ENCODE measurements around the gene ASNSD1. TPM values are rescaled to one million over a fixed set of nuclear protein-coding genes. Genes with fewer than 3 reads are reported as not detected.

Gene ASNSD1
- total and polyA plus RNA-seq, 2 of the 13 experiments (the other 11 are each of a cell fraction or from before 2014, with no cell fraction given), result 35.1 to 96.6 TPM

DNA sequence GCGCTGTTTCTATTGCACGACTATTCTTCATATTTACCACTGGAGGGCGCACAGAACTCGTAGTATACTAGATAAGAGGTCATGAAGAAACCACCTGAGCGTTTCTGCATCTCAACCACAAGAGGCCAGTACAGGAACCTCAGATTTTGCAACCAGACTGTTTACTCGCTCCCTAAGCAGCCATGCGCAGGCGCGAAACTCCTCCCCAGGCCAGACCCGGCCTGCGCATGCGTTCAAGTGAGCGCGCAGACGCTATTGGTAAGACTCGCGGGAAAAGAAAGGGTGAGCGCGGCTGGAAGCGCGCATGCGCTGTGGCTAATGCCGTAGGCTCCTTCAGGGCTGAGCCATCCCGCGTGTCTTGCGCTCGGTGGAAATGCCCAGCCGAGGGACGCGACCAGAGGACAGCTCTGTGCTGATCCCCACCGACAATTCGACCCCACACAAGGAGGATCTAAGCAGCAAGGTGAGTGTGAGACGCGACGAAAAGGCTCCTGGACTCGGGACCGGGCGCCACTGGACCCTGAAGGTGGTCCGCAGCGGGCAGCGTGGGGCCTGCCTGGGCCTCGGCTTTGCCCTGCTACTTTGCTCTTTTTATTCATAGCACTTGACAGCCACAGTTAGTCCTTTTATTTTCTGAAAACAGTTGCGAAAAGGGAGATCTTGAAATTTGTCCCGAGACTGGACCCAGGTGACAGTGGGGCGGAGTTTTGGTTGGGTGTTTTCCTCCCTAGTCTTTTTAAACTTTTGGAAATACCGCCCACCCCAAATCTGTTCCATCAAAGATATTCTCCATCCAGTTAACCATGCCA is at the start of gene ASNSD1 (continued):
- TF ChIP-seq TOPORS (CRISPR knock-in tag; IDR thresholded peaks at IDR 0.05), result peak; percentile 92
- no peak; the same call in 1 of the 2 replicates for TF ChIP-seq ZNF256 (CRISPR knock-in tag; conservative IDR thresholded peaks at IDR 0.05)
- peak; percentile 85 for TF ChIP-seq ZSCAN21 (CRISPR knock-in tag; IDR thresholded peaks at IDR 0.05; ENCODE audit: borderline replicate concordance)
- TF ChIP-seq, protein P1, sequence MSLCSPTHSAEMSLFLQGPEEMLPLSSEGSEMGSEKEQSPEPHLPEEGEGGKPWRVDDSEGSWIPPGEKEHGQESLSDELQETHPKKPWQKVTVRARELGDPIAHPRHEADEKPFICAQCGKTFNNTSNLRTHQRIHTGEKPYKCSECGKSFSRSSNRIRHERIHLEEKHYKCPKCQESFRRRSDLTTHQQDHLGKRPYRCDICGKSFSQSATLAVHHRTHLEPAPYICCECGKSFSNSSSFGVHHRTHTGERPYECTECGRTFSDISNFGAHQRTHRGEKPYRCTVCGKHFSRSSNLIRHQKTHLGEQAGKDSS (CRISPR knock-in tag; IDR thresholded peaks at IDR 0.05; ENCODE audit: borderline replicate concordance, low read depth), result peak; percentile 83; the same call in 1 of the 2 replicates
- TF ChIP-seq U2AF1 (optimal IDR thresholded peaks at IDR 0.05; ENCODE audit: low read depth, low read length), result peak; percentile 78
- no peak for TF ChIP-seq HNRNPUL1 (IDR thresholded peaks at IDR 0.05; ENCODE audit: low read depth, low read length)
- TF ChIP-seq ZNF276 (CRISPR knock-in tag; IDR thresholded peaks at IDR 0.05; ENCODE audit: low read depth), result peak; percentile 76; the same call in 1 of the 2 replicates
- TF ChIP-seq, protein P2, sequence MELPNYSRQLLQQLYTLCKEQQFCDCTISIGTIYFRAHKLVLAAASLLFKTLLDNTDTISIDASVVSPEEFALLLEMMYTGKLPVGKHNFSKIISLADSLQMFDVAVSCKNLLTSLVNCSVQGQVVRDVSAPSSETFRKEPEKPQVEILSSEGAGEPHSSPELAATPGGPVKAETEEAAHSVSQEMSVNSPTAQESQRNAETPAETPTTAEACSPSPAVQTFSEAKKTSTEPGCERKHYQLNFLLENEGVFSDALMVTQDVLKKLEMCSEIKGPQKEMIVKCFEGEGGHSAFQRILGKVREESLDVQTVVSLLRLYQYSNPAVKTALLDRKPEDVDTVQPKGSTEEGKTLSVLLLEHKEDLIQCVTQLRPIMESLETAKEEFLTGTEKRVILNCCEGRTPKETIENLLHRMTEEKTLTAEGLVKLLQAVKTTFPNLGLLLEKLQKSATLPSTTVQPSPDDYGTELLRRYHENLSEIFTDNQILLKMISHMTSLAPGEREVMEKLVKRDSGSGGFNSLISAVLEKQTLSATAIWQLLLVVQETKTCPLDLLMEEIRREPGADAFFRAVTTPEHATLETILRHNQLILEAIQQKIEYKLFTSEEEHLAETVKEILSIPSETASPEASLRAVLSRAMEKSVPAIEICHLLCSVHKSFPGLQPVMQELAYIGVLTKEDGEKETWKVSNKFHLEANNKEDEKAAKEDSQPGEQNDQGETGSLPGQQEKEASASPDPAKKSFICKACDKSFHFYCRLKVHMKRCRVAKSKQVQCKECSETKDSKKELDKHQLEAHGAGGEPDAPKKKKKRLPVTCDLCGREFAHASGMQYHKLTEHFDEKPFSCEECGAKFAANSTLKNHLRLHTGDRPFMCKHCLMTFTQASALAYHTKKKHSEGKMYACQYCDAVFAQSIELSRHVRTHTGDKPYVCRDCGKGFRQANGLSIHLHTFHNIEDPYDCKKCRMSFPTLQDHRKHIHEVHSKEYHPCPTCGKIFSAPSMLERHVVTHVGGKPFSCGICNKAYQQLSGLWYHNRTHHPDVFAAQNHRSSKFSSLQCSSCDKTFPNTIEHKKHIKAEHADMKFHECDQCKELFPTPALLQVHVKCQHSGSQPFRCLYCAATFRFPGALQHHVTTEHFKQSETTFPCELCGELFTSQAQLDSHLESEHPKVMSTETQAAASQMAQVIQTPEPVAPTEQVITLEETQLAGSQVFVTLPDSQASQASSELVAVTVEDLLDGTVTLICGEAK (IDR thresholded peaks at IDR 0.05), result no peak
- TF ChIP-seq, protein P2 (CRISPR knock-in tag; IDR thresholded peaks at IDR 0.05), result peak; percentile 54; the same call in 1 of the 2 replicates
- peak; percentile 84; the same call in 1 of the 2 replicates for TF ChIP-seq ZZZ3 (CRISPR knock-in tag; IDR thresholded peaks at IDR 0.05; ENCODE audit: borderline replicate concordance)
- TF ChIP-seq STAT5B (CRISPR knock-in tag; IDR thresholded peaks at IDR 0.05), result no peak
- TF ChIP-seq ZSCAN25 (CRISPR knock-in tag; IDR thresholded peaks at IDR 0.05), result peak; percentile 55; the same call in 1 of the 2 replicates
- no peak for TF ChIP-seq EHMT2 (IDR thresholded peaks at IDR 0.05; ENCODE audit: borderline replicate concordance, low read depth, low read length)
- TF ChIP-seq ZNF34 (CRISPR knock-in tag; IDR thresholded peaks at IDR 0.05; ENCODE audit: borderline replicate concordance), result 0 out of 2 replicates have a peak, but pooled peaks have one; percentile 80
- TF ChIP-seq SP2 (CRISPR knock-in tag; IDR thresholded peaks at IDR 0.05), result 0 out of 2 replicates have a peak, but pooled peaks have one; percentile 39

Data from HepG2 (cell line).